OCI-LY1 (cell line): ENCODE results near the gene CUX1.
"Not testable (repeated sequence)": the region's sequence is repeated elsewhere in the genome, so short reads cannot be mapped to it uniquely, and the experiment has no call there.

ENCODE experiments used
- H2AFZ ChIP-seq: fragments of 200-600 bp; sonication (generic), shearing (Covaris generic); 2 replicates; pipeline ENCODE4 v1.6.0; 2014; ENCODE audit warnings: antibody characterized with exemption, mild to moderate bottlenecking, low read length
- H3F3A ChIP-seq: fragments of 200-600 bp; sonication (generic), shearing (Covaris generic); 2 replicates; pipeline ENCODE4 v1.6.0; 2014; ENCODE audit warnings: mild to moderate bottlenecking, antibody characterized with exemption, low read length, moderate library complexity; ENCODE audit not compliant: insufficient read depth
- H3K27ac ChIP-seq: fragments of 200-600 bp; sonication (generic); 2 replicates; pipeline ENCODE4 v1.5.1; 2014; ENCODE audit warnings: low read length, mixed run types, mild to moderate bottlenecking, low read depth; ENCODE audit not compliant: poor library complexity, severe bottlenecking
- H3K27me3 ChIP-seq: fragments of 200-600 bp; sonication (generic); 2 replicates; pipeline ENCODE4 v1.6.0; 2014; ENCODE audit warnings: antibody characterized with exemption, mild to moderate bottlenecking, low read length, moderate library complexity; ENCODE audit not compliant: insufficient read depth
- H3K36me3 ChIP-seq: fragments of 200-600 bp; sonication (generic); 2 replicates; pipeline ENCODE4 v1.6.1; 2014; ENCODE audit warnings: mild to moderate bottlenecking, antibody characterized with exemption, low read length, moderate library complexity, mixed read lengths; ENCODE audit not compliant: insufficient read depth
- H3K4me1 ChIP-seq: fragments of 200-600 bp; sonication (generic); 2 replicates; pipeline ENCODE4 v1.5.1; 2014; ENCODE audit warnings: mild to moderate bottlenecking, low read length, moderate library complexity; ENCODE audit not compliant: insufficient read depth, severe bottlenecking
- H3K4me2 ChIP-seq: fragments of 200-600 bp; sonication (generic), shearing (Covaris generic); 2 replicates; pipeline ENCODE4 v1.6.1; 2014; ENCODE audit warnings: low read length
- H3K4me3 ChIP-seq: fragments of 200-600 bp; sonication (generic); 2 replicates; pipeline ENCODE4 v1.5.1; 2014; ENCODE audit warnings: low read length, low read depth, mild to moderate bottlenecking, mixed read lengths; ENCODE audit not compliant: poor library complexity, severe bottlenecking
- H3K79me2 ChIP-seq: fragments of 200-600 bp; shearing (Covaris generic); 2 replicates; pipeline ENCODE4 v1.6.1; 2016; ENCODE audit warnings: mixed run types, low read length, mixed read lengths; ENCODE audit not compliant: insufficient read depth
- H3K9ac ChIP-seq: fragments of 200-600 bp; sonication (generic), shearing (Covaris generic); 2 replicates; pipeline ENCODE4 v1.6.1; 2014; ENCODE audit warnings: mild to moderate bottlenecking, low read length, mixed read lengths
- H3K9me2 ChIP-seq: fragments of 200-600 bp; sonication (generic), shearing (Covaris generic); 2 replicates; pipeline ENCODE4 v1.6.1; 2014; ENCODE audit warnings: low read depth, mild to moderate bottlenecking, low read length, mixed read lengths
- H3K9me3 ChIP-seq: fragments of 200-600 bp; shearing (Covaris generic); 2 replicates; pipeline ENCODE4 v1.6.1; 2014; ENCODE audit warnings: low read length, mixed read lengths
- H4K20me1 ChIP-seq: fragments of 200-600 bp; sonication (generic), shearing (Covaris generic); 2 replicates; pipeline ENCODE4 v1.6.0; 2016; ENCODE audit warnings: mild to moderate bottlenecking, low read length; ENCODE audit not compliant: insufficient read depth
- CTCF ChIP-seq: fragments of 200-600 bp; sonication (generic), shearing (Covaris generic); IDR thresholded peaks from 2 replicates; pipeline ENCODE4 v1.5.1; 2017; ENCODE audit warnings: mild to moderate bottlenecking, antibody characterized with exemption, low read length, moderate library complexity, mixed read lengths
- EZH2 ChIP-seq: fragments of 200-600 bp; sonication (generic), shearing (Covaris generic); IDR thresholded peaks from 2 replicates; pipeline ENCODE4 v1.8.0; 2017; ENCODE audit warnings: borderline replicate concordance, mixed run types, mild to moderate bottlenecking, antibody characterized with exemption, low read length, moderate library complexity, mixed read lengths

CUX1 gene

GRCh38 chr7:101888564-101888963 lies 71.1 kb downstream of the CUX1 start:
- H3K4me2 ChIP-seq, result peak overlapping the region; percentile 48; the same call in 1 of the 2 replicates
- H3K9ac ChIP-seq, H3K27me3 ChIP-seq, H3K9me2 ChIP-seq, H3K4me3 ChIP-seq, H4K20me1 ChIP-seq, H3F3A ChIP-seq, H3K9me3 ChIP-seq, H2AFZ ChIP-seq: not testable (repeated sequence)
- H3K36me3 ChIP-seq, result peaks cover 17% of the 10 kb centered on the region
- H3K79me2 ChIP-seq, result peaks cover 96% of the 10 kb centered on the region
- H3K27ac ChIP-seq, result peak overlapping the region; percentile 69
- H3K4me1 ChIP-seq, result peaks cover 99% of the 10 kb centered on the region

GRCh38 chr7:101890749-101891523 lies 73.5 kb downstream of the CUX1 start:
- no peaks in the 10 kb centered on the region for H3K9me3 ChIP-seq
- peak overlapping the region; percentile 53 for H3K4me2 ChIP-seq
- H3K9me2 ChIP-seq, result no peaks in the 10 kb centered on the region
- H3F3A ChIP-seq, result 0 out of 2 replicates have a peak, but pooled peaks cover 8% of the 10 kb centered on the region
- TF ChIP-seq EZH2 (no peak), CTCF (no peak)
- no peaks in the 10 kb centered on the region for H3K27me3 ChIP-seq
- no peak overlapping the region for H3K4me3 ChIP-seq
- H2AFZ ChIP-seq, result no peak overlapping the region
- H3K4me1 ChIP-seq, result peaks cover 99% of the 10 kb centered on the region
- peaks cover 20% of the 10 kb centered on the region for H3K36me3 ChIP-seq
- H3K9ac ChIP-seq, result peak overlapping the region; percentile 37; the same call in 1 of the 2 replicates
- H3K27ac ChIP-seq, result peak overlapping the region; percentile 69
- H3K79me2 ChIP-seq, result peaks cover 97% of the 10 kb centered on the region
- H4K20me1 ChIP-seq, result no peaks in the 10 kb centered on the region; the same call in 1 of the 2 replicates

GRCh38 chr7:101891936-101892640 lies 74.7 kb downstream of the CUX1 start:
- Histone ChIP-seq H3K4me1 (peaks cover 99% of the 10 kb centered on the region), H3K9me3 (no peaks in the 10 kb centered on the region), H3K79me2 (peaks cover 97% of the 10 kb centered on the region), H4K20me1 (no peaks in the 10 kb centered on the region), H3K27ac (peak overlapping the region; percentile 69), H3F3A (0 out of 2 replicates have a peak, but pooled peaks cover 8% of the 10 kb centered on the region), H3K36me3 (peaks cover 11% of the 10 kb centered on the region), H3K4me3 (peak overlapping the region; percentile 25), H3K27me3 (no peaks in the 10 kb centered on the region), H3K9ac (peak overlapping the region; percentile 37; the same call in 1 of the 2 replicates), H3K4me2 (peak overlapping the region; percentile 53), H2AFZ (no peak overlapping the region), H3K9me2 (no peaks in the 10 kb centered on the region)
- no peak for TF ChIP-seq CTCF
- no peak for TF ChIP-seq EZH2
